H1 (cell line): ENCODE measurements around the gene NAT10. TPM values are rescaled to one million over a fixed set of nuclear protein-coding genes. Genes with fewer than 3 reads are reported as not detected.

Source experiments
- CTCF ChIA-PET: fragments of 300-600 bp; sonication (Branson Sonifier 250); formaldehyde crosslinking; loops from one replicate; lab custom pipeline; 2021; ENCODE audit not compliant: partially characterized antibody; lab: Charles Lee
- POLR2A ChIA-PET: fragments of 300-600 bp; sonication (Branson Sonifier 250); formaldehyde crosslinking; loops from one replicate; lab custom pipeline; 2021; ENCODE audit warnings: inconsistent platforms; ENCODE audit not compliant: partially characterized antibody; lab: Charles Lee
- DNase-seq, 2 experiments: peaks; one replicate each; pipeline versions ENCODE4 v3.0.0 to v3.0.0-alpha.2; 2010 to 2022; ENCODE audit warnings: low spot score in 2 of 2, low read depth in 1 of 2, mixed read lengths in 1 of 2
- FAIRE-seq: peaks from 2 replicates; lab custom pipeline; 2011; peaks lifted over from hg19 to GRCh38; lab: Jason Lieb, UNC
- H2AFZ ChIP-seq: 2 replicates; pipeline ENCODE4 v1.8.1; 2012; ENCODE audit warnings: low read length, inconsistent platforms
- H2AK5ac ChIP-seq: 2 replicates; pipeline ENCODE4 v1.6.1; 2013; ENCODE audit warnings: low read depth, low read length
- H2BK120ac ChIP-seq: replicated peaks from 2 replicates; pipeline ENCODE3; 2013; ENCODE audit warnings: low read depth, low read length, inconsistent platforms
- H2BK12ac ChIP-seq: 2 replicates; pipeline ENCODE4 v1.6.1; 2013; ENCODE audit warnings: low read depth, low read length
- H2BK15ac ChIP-seq: 2 replicates; pipeline ENCODE4 v1.6.1; 2013; ENCODE audit warnings: low read length
- H2BK20ac ChIP-seq: 2 replicates; pipeline ENCODE4 v1.6.1; 2013; ENCODE audit warnings: low read length
- H2BK5ac ChIP-seq: 2 replicates; pipeline ENCODE4 v1.6.1; 2013; ENCODE audit warnings: low read depth, low read length
- H3K14ac ChIP-seq: 2 replicates; pipeline ENCODE4 v1.6.1; 2013; ENCODE audit warnings: inconsistent platforms; ENCODE audit not compliant: insufficient read length
- H3K18ac ChIP-seq: 2 replicates; pipeline ENCODE4 v1.6.1; 2013; ENCODE audit warnings: low read length; ENCODE audit errors: extremely low read depth
- H3K23ac ChIP-seq: 2 replicates; pipeline ENCODE4 v1.6.1; 2013; ENCODE audit warnings: inconsistent platforms; ENCODE audit not compliant: insufficient read length
- H3K23me2 ChIP-seq: 2 replicates; pipeline ENCODE4 v1.6.1; 2013; ENCODE audit warnings: low read depth, low read length
- H3K27ac ChIP-seq: 2 replicates; pipeline ENCODE4 v1.6.1; 2011; ENCODE audit warnings: low read depth, low read length, inconsistent platforms
- H3K27me3 ChIP-seq, 4 experiments: replicated peaks in 1 of 4; 1 replicate in 1 of 4; 2 replicates in 3 of 4; pipeline versions ENCODE4 v1.6.1 to v1.8.1; 2011 to 2013; ENCODE audit warnings: low read length in 3 of 4, mild to moderate bottlenecking in 3 of 4, inconsistent platforms in 2 of 4, mixed read lengths in 2 of 4, moderate library complexity in 1 of 4; ENCODE audit not compliant: control insufficient read depth in 3 of 4, insufficient read depth in 3 of 4; ENCODE audit errors: extremely low read depth in 1 of 4
- H3K36me3 ChIP-seq, 4 experiments: 2 replicates each; pipeline versions ENCODE4 v1.6.1 to v1.8.1; 2011 to 2013; ENCODE audit warnings: mild to moderate bottlenecking in 4 of 4, low read length in 3 of 4, moderate library complexity in 2 of 4, control low read depth in 1 of 4, inconsistent platforms in 1 of 4; ENCODE audit not compliant: insufficient read depth in 4 of 4, control insufficient read depth in 2 of 4
- H3K4ac ChIP-seq: replicated peaks from 2 replicates; pipeline ENCODE3; 2013; ENCODE audit warnings: low read length, low read depth, mixed read lengths, inconsistent platforms; ENCODE audit not compliant: insufficient read length
- H3K4me1 ChIP-seq, 4 experiments: replicated peaks in 1 of 4; 1 replicate in 1 of 4; 2 replicates in 3 of 4; pipeline versions ENCODE4 v1.6.1 to v1.8.1; 2011 to 2013; ENCODE audit warnings: low read length in 3 of 4, inconsistent platforms in 2 of 4, mixed read lengths in 1 of 4; ENCODE audit not compliant: insufficient read depth in 4 of 4, control insufficient read depth in 3 of 4
- H3K4me2 ChIP-seq, 2 experiments: 2 replicates each; pipeline versions ENCODE4 v1.6.1 to v1.8.1; 2011 to 2013; ENCODE audit warnings: low read depth in 2 of 2, low read length in 2 of 2, control low read depth in 1 of 2, inconsistent platforms in 1 of 2, mild to moderate bottlenecking in 1 of 2; ENCODE audit not compliant: insufficient read depth in 1 of 2
- H3K4me3 ChIP-seq, 4 experiments: fragments of 200-600, 300-600 bp in 1 of 4; sonication (generic), shearing (Covaris generic), sonication (Bioruptor Twin) in 1 of 4; 2 replicates each; pipeline versions ENCODE4 v1.5.1 to v1.8.1; 2011 to 2016; ENCODE audit warnings: low read length in 4 of 4, low read depth in 3 of 4, control low read depth in 2 of 4, inconsistent platforms in 2 of 4, mild to moderate bottlenecking in 2 of 4, mixed read lengths in 1 of 4, moderate library complexity in 1 of 4; ENCODE audit not compliant: insufficient read depth in 2 of 4; ENCODE audit errors: extremely low read depth in 1 of 4
- H3K56ac ChIP-seq: replicated peaks from 2 replicates; pipeline ENCODE3; 2013; ENCODE audit warnings: low read depth, mild to moderate bottlenecking, mixed read lengths, low read length, inconsistent platforms; ENCODE audit not compliant: insufficient read length
- H3K79me1 ChIP-seq: 2 replicates; pipeline ENCODE4 v1.6.1; 2013; ENCODE audit warnings: low read depth, low read length, control low read depth
- H3K79me2 ChIP-seq, 2 experiments: 2 replicates each; pipeline versions ENCODE4 v1.6.1 to v1.8.1; 2012 to 2013; ENCODE audit warnings: low read length in 2 of 2, mild to moderate bottlenecking in 2 of 2, inconsistent platforms in 1 of 2; ENCODE audit not compliant: insufficient read depth in 2 of 2, control insufficient read depth in 1 of 2
- H3K9ac ChIP-seq, 4 experiments: replicated peaks in 1 of 4; 1 replicate in 1 of 4; 2 replicates in 3 of 4; pipeline versions ENCODE4 v1.6.1 to v1.8.1; 2011 to 2013; ENCODE audit warnings: low read depth in 3 of 4, low read length in 3 of 4, control low read depth in 2 of 4, mild to moderate bottlenecking in 2 of 4, moderate library complexity in 2 of 4, inconsistent platforms in 1 of 4; ENCODE audit errors: extremely low read depth in 1 of 4
- H3K9me3 ChIP-seq, 2 experiments: 2 replicates each; pipeline versions ENCODE4 v1.6.1 to v1.8.1; 2012 to 2013; ENCODE audit warnings: mild to moderate bottlenecking in 2 of 2, moderate library complexity in 2 of 2, control low read depth in 1 of 2, inconsistent platforms in 1 of 2, low read depth in 1 of 2, low read length in 1 of 2, mixed read lengths in 1 of 2; ENCODE audit not compliant: insufficient read depth in 2 of 2
- H4K20me1 ChIP-seq, 2 experiments: replicated peaks in 1 of 2; 2 replicates each; pipeline versions ENCODE3 to v1.8.1; 2011 to 2013; ENCODE audit warnings: inconsistent platforms in 2 of 2, low read length in 2 of 2, mild to moderate bottlenecking in 1 of 2; ENCODE audit not compliant: insufficient read depth in 2 of 2, control insufficient read depth in 1 of 2
- H4K5ac ChIP-seq: 2 replicates; pipeline ENCODE4 v1.6.1; 2013; ENCODE audit warnings: low read length, low read depth, mixed read lengths, inconsistent platforms; ENCODE audit not compliant: insufficient read length
- H4K8ac ChIP-seq: 2 replicates; pipeline ENCODE4 v1.8.0; 2013; ENCODE audit warnings: mild to moderate bottlenecking, moderate library complexity, low read length, inconsistent platforms; ENCODE audit not compliant: insufficient read depth; ENCODE audit errors: extremely low read depth
- H4K91ac ChIP-seq: replicated peaks from 2 replicates; pipeline ENCODE3; 2013; ENCODE audit warnings: low read length, mixed read lengths, inconsistent platforms; ENCODE audit not compliant: insufficient read length
- ATF3 ChIP-seq: IDR thresholded peaks from 2 replicates; pipeline ENCODE4 v1.6.1; 2011; ENCODE audit warnings: low read depth, mild to moderate bottlenecking, low read length; ENCODE audit not compliant: insufficient read depth
- BCL11A ChIP-seq, 2 experiments: IDR thresholded peaks; one replicate each; pipeline ENCODE4 v1.6.1; 2011; ENCODE audit warnings: low read depth in 2 of 2, low read length in 2 of 2, mild to moderate bottlenecking in 2 of 2
- CBX8 ChIP-seq: fragments of 300-800, 300-1000 bp; sonication (generic); IDR thresholded peaks from 2 replicates; pipeline ENCODE4 v1.7.1; 2016; ENCODE audit warnings: low read depth, low read length, borderline replicate concordance
- KDM5A ChIP-seq: fragments of 200-600 bp; IDR thresholded peaks from 2 replicates; pipeline ENCODE4 v1.7.1; 2012; ENCODE audit warnings: mild to moderate bottlenecking, low read length, inconsistent platforms, mixed read lengths
- MAFK ChIP-seq: IDR thresholded peaks from 2 replicates; pipeline ENCODE4 v1.6.1; 2012; ENCODE audit warnings: low read depth, mild to moderate bottlenecking, improper control_type of control experiment, low read length
- RAD21 ChIP-seq, 2 experiments: IDR thresholded peaks in 1 of 2; conservative IDR thresholded peaks in 1 of 2; 2 replicates each; pipeline ENCODE4 v1.6.1; 2011; ENCODE audit warnings: low read depth in 2 of 2, low read length in 2 of 2, improper control_type of control experiment in 1 of 2, inconsistent platforms in 1 of 2, mild to moderate bottlenecking in 1 of 2, moderate library complexity in 1 of 2
- WGBS, 2 experiments: shearing (Covaris generic) in 1 of 2; methylation state at CpG; one replicate each; pipeline versions ENCODE4 v1.1.6 to v1.1.7; 2013 to 2015; ENCODE audit warnings: low lambda C conversion rate in 2 of 2, mixed read lengths in 2 of 2, inconsistent platforms in 1 of 2, low coverage in 1 of 2, missing lambda C conversion rate in 1 of 2; ENCODE audit not compliant: insufficient replicate concordance in 2 of 2, insufficient coverage in 1 of 2, insufficient read length in 1 of 2; ENCODE audit errors: extremely low coverage in 1 of 2, missing lambda C conversion rate in 1 of 2; 5-methylcytosine and 5-hydroxymethylcytosine counted together
- polyA plus RNA-seq, 7 experiments: library from polyadenylated mRNA; depleted of rRNA in 3 of 7; stranded (reverse) in 5 of 7; unstranded in 2 of 7; fragments of >200 nt in 5 of 7; fragments of 200-250 nt in 2 of 7; gene quantifications; 1 replicate in 5 of 7; 2 replicates in 1 of 7; 4 replicates in 1 of 7; pipeline versions ENCODE4 v1.2.1 to v1.2.3, GENCODE V29; 2011 to 2013; ENCODE audit warnings: missing spikeins in 2 of 7, mixed read lengths in 2 of 7
- total RNA-seq: library from RNA; stranded (reverse); fragmentation: NEBNext Ultra II Directional; extraction: Animal tissue kit (Norgen Biotek cat#: 25700); gene quantifications from 2 replicates; pipeline ENCODE4 v1.2.1, GENCODE V29; 2021
- TF ChIP-seq, protein P1 (sequence below): IDR thresholded peaks from 2 replicates; pipeline ENCODE4 v1.6.1; 2012; ENCODE audit warnings: low read length, inconsistent platforms

Gene NAT10
- total and polyA plus RNA-seq, 2 of the 8 experiments (the other 6 are each of a cell fraction or from before 2014, with no cell fraction given): 66.3 to 89.6 TPM

GRCh38 chr11:34065505-34066203 is 39.8 kb upstream of the NAT10 start:
- no peak overlapping the region for H3K4me3 ChIP-seq
- H3K9me3 ChIP-seq: no peaks in the 10 kb centered on the region
- no peak overlapping the region for H3K9ac ChIP-seq
- 82% methylated on average over 6 of the region's 6 CpGs; no CpG with 5 or more reads in 1 of the 2 experiments for WGBS, 2 experiments
- no peak overlapping the region for H2AFZ ChIP-seq
- FAIRE-seq (no peak), DNase-seq (no peak)
- H3K79me2 ChIP-seq: peaks cover 73 to 99% of the 10 kb centered on the region in 2 experiments
- no peak overlapping the region for H3K14ac ChIP-seq
- no peak overlapping the region for H2BK120ac ChIP-seq
- no peak overlapping the region for H2AK5ac ChIP-seq
- H3K79me1 ChIP-seq: no peaks in the 10 kb centered on the region; the same call in 1 of the 2 replicates
- H3K36me3 ChIP-seq: peaks cover 3 to 32% (median 9%) of the 10 kb centered on the region in 4 experiments; a peak in 6 of 8 replicates
- H3K18ac ChIP-seq: no peak overlapping the region
- H3K4me2 ChIP-seq: 0 out of 4 replicates have a peak overlapping the region, but pooled peaks of 1 of the 2 experiments have one; percentile 1
- no peaks in the 10 kb centered on the region for H3K27me3 ChIP-seq
- ChIA-PET CTCF (interaction anchor here (0.7 to 2.6 kb wide), 20 partner anchors 8 to 1572 kb away, joined by 3 to 12 read pairs (median 4); no protein-coding TSS in a partner anchor), POLR2A (interaction anchor here (0.6 to 16.5 kb wide), 5 partner anchors 11 to 38 kb away, joined by 3 to 176 read pairs (median 3); partner anchors contain the start of gene CAPRIN1)
- no peak overlapping the region for H4K91ac ChIP-seq
- H3K23me2 ChIP-seq: no peaks in the 10 kb centered on the region
- H3K4me1 ChIP-seq: 0 out of 7 replicates have a peak, but pooled peaks cover 0 to 1% (median 0%) of the 10 kb centered on the region in 4 experiments
- no peak overlapping the region for H4K5ac ChIP-seq
- no peak overlapping the region for H2BK12ac ChIP-seq
- no peak overlapping the region for H4K8ac ChIP-seq
- no peak overlapping the region for H3K23ac ChIP-seq
- H2BK5ac ChIP-seq: no peak overlapping the region
- H2BK15ac ChIP-seq: no peak overlapping the region
- no peak overlapping the region for H3K27ac ChIP-seq
- H4K20me1 ChIP-seq: peaks cover 26 to 44% of the 10 kb centered on the region in 2 experiments
- H2BK20ac ChIP-seq: no peak overlapping the region
- no peak overlapping the region for H3K56ac ChIP-seq
- no peak overlapping the region for H3K4ac ChIP-seq
- no peak for TF ChIP-seq BCL11A (IDR thresholded peaks at IDR 0.05; ENCODE audit: low read depth in 2 of 2, low read length in 2 of 2)
- TF ChIP-seq CBX8: no peak
- TF ChIP-seq KDM5A: no peak
- TF ChIP-seq MAFK: no peak
- TF ChIP-seq, protein P1, sequence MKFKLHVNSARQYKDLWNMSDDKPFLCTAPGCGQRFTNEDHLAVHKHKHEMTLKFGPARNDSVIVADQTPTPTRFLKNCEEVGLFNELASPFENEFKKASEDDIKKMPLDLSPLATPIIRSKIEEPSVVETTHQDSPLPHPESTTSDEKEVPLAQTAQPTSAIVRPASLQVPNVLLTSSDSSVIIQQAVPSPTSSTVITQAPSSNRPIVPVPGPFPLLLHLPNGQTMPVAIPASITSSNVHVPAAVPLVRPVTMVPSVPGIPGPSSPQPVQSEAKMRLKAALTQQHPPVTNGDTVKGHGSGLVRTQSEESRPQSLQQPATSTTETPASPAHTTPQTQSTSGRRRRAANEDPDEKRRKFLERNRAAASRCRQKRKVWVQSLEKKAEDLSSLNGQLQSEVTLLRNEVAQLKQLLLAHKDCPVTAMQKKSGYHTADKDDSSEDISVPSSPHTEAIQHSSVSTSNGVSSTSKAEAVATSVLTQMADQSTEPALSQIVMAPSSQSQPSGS: no peak
- no peak for TF ChIP-seq ATF3
- TF ChIP-seq RAD21 (IDR thresholded peaks at IDR 0.05 in 1 of 2, conservative IDR thresholded peaks at IDR 0.05 in 1 of 2; ENCODE audit: low read depth in 2 of 2, low read length in 2 of 2): peak in 1 of 2 experiments; percentile 39; a peak in 1 of 4 replicates
